GM12878 (cell line): ENCODE measurements around the gene SLC7A5. TPM values are rescaled to one million over a fixed set of nuclear protein-coding genes. Genes with fewer than 3 reads are reported as not detected.

Experiments used
- ATAC-seq: fragments of 200-7000 bp; cut with Tn5 transposase; 3 replicates; pipeline ENCODE4 v1.9.1; 2020; ENCODE audit warnings: mild to moderate bottlenecking, moderate library complexity
- BruUV-seq: library from RNA; stranded (reverse); fragments of 400-500 nt; replicated peaks from 2 replicates; lab custom pipeline; 2021; lab: Mats Ljungman, UMichigan
- CTCF ChIA-PET: fragments of 300-600 bp; sonication (Branson Sonifier 250); formaldehyde crosslinking; extraction: SDS; loops from one replicate; lab custom pipeline; 2021; ENCODE audit warnings: inconsistent platforms; lab: Yijun Ruan, JAX
- POLR2A ChIA-PET: fragments of 350-600 bp; formaldehyde crosslinking; extraction: SDS; loops from one replicate; lab custom pipeline; 2021; ENCODE audit warnings: inconsistent platforms; lab: Charles Lee
- RAD21 ChIA-PET: fragments of 300-600 bp; sonication (Branson Sonifier 250); formaldehyde crosslinking; loops from one replicate; lab custom pipeline; 2023; ENCODE audit warnings: antibody characterized with exemption; ENCODE audit not compliant: unreplicated experiment; lab: Charles Lee
- SMC1A ChIA-PET: fragments of 300-600 bp; sonication (Branson Sonifier 250); formaldehyde crosslinking; loops from one replicate; lab custom pipeline; 2023; ENCODE audit not compliant: unreplicated experiment, uncharacterized antibody; lab: Charles Lee
- DNase-seq: peaks from one replicate; pipeline ENCODE4 v3.0.0-alpha.2; 2011; ENCODE audit warnings: low read depth, low spot score
- FAIRE-seq: peaks from 3 replicates; lab custom pipeline; 2011; peaks lifted over from hg19 to GRCh38; lab: Jason Lieb, UNC
- H2AFZ ChIP-seq: 2 replicates; pipeline ENCODE4 v1.6.0; 2011; ENCODE audit warnings: low read depth, low read length, control low read depth; ENCODE audit not compliant: control insufficient read depth
- H3K27ac ChIP-seq: 2 replicates; pipeline ENCODE4 v1.5.1; 2011; ENCODE audit warnings: control low read depth; ENCODE audit not compliant: control insufficient read depth, insufficient read depth
- H3K27me3 ChIP-seq, 2 experiments: replicated peaks in 1 of 2; 2 replicates each; pipeline versions ENCODE4 v1.6.0 to v1.6.1; 2011; ENCODE audit warnings: low read length in 1 of 2; ENCODE audit not compliant: control insufficient read depth in 2 of 2, insufficient read depth in 2 of 2
- H3K36me3 ChIP-seq, 2 experiments: 2 replicates each; pipeline ENCODE4 v1.5.1; 2011; ENCODE audit warnings: low read length in 1 of 2; ENCODE audit not compliant: control insufficient read depth in 2 of 2, insufficient read depth in 2 of 2
- H3K4me1 ChIP-seq: 2 replicates; pipeline ENCODE4 v1.6.1; 2011; ENCODE audit warnings: mild to moderate bottlenecking, low read length, moderate library complexity, mixed read lengths; ENCODE audit not compliant: control insufficient read depth, insufficient read depth
- H3K4me2 ChIP-seq: 2 replicates; pipeline ENCODE4 v1.6.0; 2011; ENCODE audit warnings: control low read depth; ENCODE audit not compliant: control insufficient read depth, insufficient read depth
- H3K4me3 ChIP-seq: fragments of 200-600 bp; sonication (generic); 2 replicates; pipeline ENCODE4 v1.5.1; 2016
- H3K79me2 ChIP-seq: 2 replicates; pipeline ENCODE4 v1.6.0; 2011; ENCODE audit warnings: low read length; ENCODE audit not compliant: control insufficient read depth, insufficient read depth
- H3K9ac ChIP-seq: 2 replicates; pipeline ENCODE4 v1.8.0; 2011; ENCODE audit warnings: low read length, control low read depth, mixed read lengths; ENCODE audit not compliant: control insufficient read depth, insufficient read depth
- H3K9me3 ChIP-seq: replicated peaks from 3 replicates; pipeline ENCODE4 v1.5.1; 2011; ENCODE audit warnings: mild to moderate bottlenecking, low read length; ENCODE audit not compliant: control insufficient read depth, insufficient read depth
- H4K20me1 ChIP-seq: 2 replicates; pipeline ENCODE4 v1.6.0; 2011; ENCODE audit not compliant: control insufficient read depth, insufficient read depth
- DPF2 ChIP-seq: fragments of 450-650 bp; IDR thresholded peaks from 2 replicates; pipeline ENCODE4 v1.6.1; 2017; ENCODE audit warnings: mild to moderate bottlenecking
- KLF5 ChIP-seq: fragments of 450-650 bp; IDR thresholded peaks from 2 replicates; pipeline ENCODE4 v1.6.1; 2014; ENCODE audit warnings: mild to moderate bottlenecking; ENCODE audit not compliant: partially characterized antibody
- NFXL1 ChIP-seq: fragments of 450-650 bp; IDR thresholded peaks from 2 replicates; pipeline ENCODE4 v1.6.1; 2017; ENCODE audit warnings: antibody characterized with exemption, mild to moderate bottlenecking, borderline replicate concordance
- TCF7 ChIP-seq: IDR thresholded peaks from 2 replicates; pipeline ENCODE4 v1.6.1; 2014; ENCODE audit warnings: antibody characterized with exemption, borderline replicate concordance
- ZNF592 ChIP-seq: fragments of 450-650 bp; IDR thresholded peaks from 2 replicates; pipeline ENCODE4 v1.6.1; 2017; ENCODE audit warnings: mild to moderate bottlenecking, moderate library complexity
- WGBS: methylation state at CpG from one replicate; pipeline ENCODE4 v1.1.6; 2016; ENCODE audit warnings: low lambda C conversion rate; ENCODE audit not compliant: insufficient replicate concordance, insufficient coverage; ENCODE audit errors: missing lambda C conversion rate; 5-methylcytosine and 5-hydroxymethylcytosine counted together
- in situ Hi-C: fragments of 300-500 bp; cut with MboI; formaldehyde crosslinking; loops from 9 replicates; pipeline ENCODE4 v1.14.3; 2018; ENCODE audit warnings: mixed read lengths
- intact Hi-C: fragments of 100-400 bp; cut with micrococcal nuclease; formaldehyde crosslinking; loops from one replicate; pipeline ENCODE4 v1.14.2; 2022; ENCODE audit not compliant: unreplicated experiment
- polyA plus RNA-seq, 11 experiments: library from polyadenylated mRNA; depleted of rRNA in 4 of 11; unstranded in 6 of 11; stranded (reverse) in 5 of 11; fragments of >200 nt; fragmentation: Nextera tagmentation in 4 of 11; fragmentation: Illumina TruSeq in 1 of 11; extraction: Ambion mirVana in 4 of 11; extraction: Trizol in 1 of 11; gene quantifications; 1 replicate in 1 of 11; 2 replicates in 10 of 11; pipeline versions ENCODE4 v1.2.1 to v1.2.3, GENCODE V29; 2011 to 2016; ENCODE audit warnings: inconsistent platforms in 2 of 11, missing spikeins in 2 of 11, low read depth in 1 of 11
- total RNA-seq, 4 experiments: library from RNA; depleted of rRNA in 3 of 4; stranded (reverse); fragments of >200 nt in 3 of 4; fragmentation: Illumina TruSeq in 1 of 4; extraction: Trizol in 1 of 4; gene quantifications; 2 replicates each; pipeline versions ENCODE4 v1.2.1 to v1.2.3, GENCODE V29; 2013 to 2021
- TF ChIP-seq, protein P1 (sequence below): fragments of 450-650 bp; IDR thresholded peaks from 2 replicates; pipeline ENCODE4 v1.6.1; 2017; ENCODE audit warnings: mild to moderate bottlenecking, low read depth, inconsistent platforms; ENCODE audit not compliant: poor library complexity, severe bottlenecking

Gene SLC7A5
- total and polyA plus RNA-seq, 10 of the 15 experiments (the other 5 are each of a cell fraction or from before 2014, with no cell fraction given) = 2.3 to 101 (median 35.8) TPM

DNA sequence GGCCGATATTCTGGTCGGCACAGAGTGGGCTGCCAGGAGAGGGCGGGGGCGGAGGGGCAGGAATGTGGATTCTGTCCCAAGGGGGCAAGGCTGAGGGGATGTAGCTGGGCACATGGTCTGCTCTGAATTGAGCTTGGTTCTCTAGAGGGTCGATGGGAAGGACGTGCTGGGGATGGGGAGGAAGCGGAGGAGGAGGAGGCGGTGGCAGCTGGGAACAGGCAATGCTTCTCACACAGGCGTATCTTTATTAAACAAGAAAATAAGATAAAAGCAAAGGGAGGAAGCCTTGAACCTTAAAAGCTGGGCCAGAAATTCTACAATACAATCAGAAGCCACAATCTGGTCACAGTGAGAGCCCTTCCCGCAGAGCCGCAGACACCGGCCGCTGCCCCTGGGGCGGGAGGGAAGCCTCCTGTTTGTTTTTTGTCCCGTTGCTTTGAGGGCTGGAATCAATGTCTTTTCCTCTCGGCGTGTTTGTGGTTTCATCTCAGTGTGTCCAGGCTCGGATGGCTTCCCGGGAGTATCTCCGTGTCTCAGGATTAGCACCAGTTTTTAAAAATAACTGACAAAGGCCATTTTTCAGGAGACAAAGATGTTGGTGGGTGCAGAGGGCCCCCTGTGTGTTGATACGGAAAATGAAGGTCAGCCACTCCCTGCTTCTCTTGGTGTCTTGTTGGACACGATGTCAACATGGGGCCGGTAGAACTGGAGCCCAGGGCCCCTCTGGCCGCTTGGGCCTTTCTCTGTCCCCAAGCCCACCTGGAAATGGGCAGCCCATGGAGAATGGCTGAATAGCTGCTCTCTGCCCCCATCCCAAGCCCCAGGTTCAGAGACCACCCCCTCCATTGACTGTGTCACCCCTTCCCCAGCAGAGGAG, 12.3 kb upstream of the SLC7A5 start:
- ChIA-PET RAD21 (no interaction called here), POLR2A (no interaction called here), CTCF (interaction anchor here (1.4 kb wide), 1 partner anchor 10 kb away, joined by 3 read pairs; no protein-coding TSS in a partner anchor), SMC1A (no interaction called here)
- FAIRE-seq (no peak), DNase-seq (no peak), ATAC-seq (no peak)
- Histone ChIP-seq H3K4me1 (no peaks in the 10 kb centered on the region), H2AFZ (no peak overlapping the region), H3K27me3 (no peaks in the 10 kb centered on the region; a peak in 1 of 4 replicates), H3K9ac (no peak overlapping the region), H3K4me3 (no peak overlapping the region), H3K36me3 (no peaks in the 10 kb centered on the region), H3K79me2 (no peaks in the 10 kb centered on the region), H3K9me3 (no peaks in the 10 kb centered on the region; the same call in 2 of the 3 replicates), H3K4me2 (no peak overlapping the region), H3K27ac (no peak overlapping the region), H4K20me1 (no peaks in the 10 kb centered on the region)
- in situ Hi-C loops (no loop called here), intact Hi-C loops (no loop called here)
- TF ChIP-seq KLF5 (no peak), ZNF592 (no peak), NFXL1 (no peak), DPF2 (no peak), TCF7 (no peak)
- TF ChIP-seq, protein P1, sequence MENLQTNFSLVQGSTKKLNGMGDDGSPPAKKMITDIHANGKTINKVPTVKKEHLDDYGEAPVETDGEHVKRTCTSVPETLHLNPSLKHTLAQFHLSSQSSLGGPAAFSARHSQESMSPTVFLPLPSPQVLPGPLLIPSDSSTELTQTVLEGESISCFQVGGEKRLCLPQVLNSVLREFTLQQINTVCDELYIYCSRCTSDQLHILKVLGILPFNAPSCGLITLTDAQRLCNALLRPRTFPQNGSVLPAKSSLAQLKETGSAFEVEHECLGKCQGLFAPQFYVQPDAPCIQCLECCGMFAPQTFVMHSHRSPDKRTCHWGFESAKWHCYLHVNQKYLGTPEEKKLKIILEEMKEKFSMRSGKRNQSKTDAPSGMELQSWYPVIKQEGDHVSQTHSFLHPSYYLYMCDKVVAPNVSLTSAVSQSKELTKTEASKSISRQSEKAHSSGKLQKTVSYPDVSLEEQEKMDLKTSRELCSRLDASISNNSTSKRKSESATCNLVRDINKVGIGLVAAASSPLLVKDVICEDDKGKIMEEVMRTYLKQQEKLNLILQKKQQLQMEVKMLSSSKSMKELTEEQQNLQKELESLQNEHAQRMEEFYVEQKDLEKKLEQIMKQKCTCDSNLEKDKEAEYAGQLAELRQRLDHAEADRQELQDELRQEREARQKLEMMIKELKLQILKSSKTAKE = no peak
- no TSS peak for BruUV-seq
- WGBS = 60% methylated on average over 22 of the region's 24 CpGs
